ENCODE data around the gene PAQR5.
A peak's percentile ranks its signal among the peaks of the same experiment; 100 is the strongest.

The PAQR5 gene

GRCh38 chr15:69302929-69303328, 4.2 kb downstream of the PAQR5 start:
- Histone ChIP-seq H3K27ac (ENCODE audit: low read depth, low read length) (no peak overlapping the region), H3K79me2 (ENCODE audit: insufficient read depth, low read length) (no peaks in the 10 kb centered on the region)

GRCh38 chr15:69303337-69304181, 4.8 kb downstream of the PAQR5 start:
- Histone ChIP-seq H3K4me2 (ENCODE audit: low read depth, low read length, poor library complexity, severe bottlenecking) (no peak overlapping the region), H3K27me3 (ENCODE audit: low read length) (no peaks in the 10 kb centered on the region), H3K36me3 (ENCODE audit: low read length) (no peaks in the 10 kb centered on the region), H3K9me3 (ENCODE audit: insufficient read depth, low read length) (no peaks in the 10 kb centered on the region), H2AFZ (ENCODE audit: low read depth, low read length, severe bottlenecking) (no peak overlapping the region), H3K4me3 (ENCODE audit: insufficient read depth, low read length, poor library complexity, severe bottlenecking) (no peak overlapping the region), H4K20me1 (ENCODE audit: low read depth, low read length) (no peaks in the 10 kb centered on the region), H3F3A (ENCODE audit: insufficient read depth) (no peaks in the 10 kb centered on the region), H3K27ac (ENCODE audit: low read depth, low read length) (no peak overlapping the region), H3K9ac (ENCODE audit: low read length) (no peak overlapping the region), H3K79me2 (ENCODE audit: insufficient read depth, low read length) (no peaks in the 10 kb centered on the region), H3K9me2 (replicated peaks; ENCODE audit: insufficient read depth, low read length) (no peaks in the 10 kb centered on the region)
- TF ChIP-seq, protein P1, sequence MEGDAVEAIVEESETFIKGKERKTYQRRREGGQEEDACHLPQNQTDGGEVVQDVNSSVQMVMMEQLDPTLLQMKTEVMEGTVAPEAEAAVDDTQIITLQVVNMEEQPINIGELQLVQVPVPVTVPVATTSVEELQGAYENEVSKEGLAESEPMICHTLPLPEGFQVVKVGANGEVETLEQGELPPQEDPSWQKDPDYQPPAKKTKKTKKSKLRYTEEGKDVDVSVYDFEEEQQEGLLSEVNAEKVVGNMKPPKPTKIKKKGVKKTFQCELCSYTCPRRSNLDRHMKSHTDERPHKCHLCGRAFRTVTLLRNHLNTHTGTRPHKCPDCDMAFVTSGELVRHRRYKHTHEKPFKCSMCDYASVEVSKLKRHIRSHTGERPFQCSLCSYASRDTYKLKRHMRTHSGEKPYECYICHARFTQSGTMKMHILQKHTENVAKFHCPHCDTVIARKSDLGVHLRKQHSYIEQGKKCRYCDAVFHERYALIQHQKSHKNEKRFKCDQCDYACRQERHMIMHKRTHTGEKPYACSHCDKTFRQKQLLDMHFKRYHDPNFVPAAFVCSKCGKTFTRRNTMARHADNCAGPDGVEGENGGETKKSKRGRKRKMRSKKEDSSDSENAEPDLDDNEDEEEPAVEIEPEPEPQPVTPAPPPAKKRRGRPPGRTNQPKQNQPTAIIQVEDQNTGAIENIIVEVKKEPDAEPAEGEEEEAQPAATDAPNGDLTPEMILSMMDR (IDR thresholded peaks at IDR 0.05; ENCODE audit: insufficient read depth, low read length, poor library complexity, severe bottlenecking), result peak; percentile 13
- TF ChIP-seq EZH2phosphoT487 (conservative IDR thresholded peaks at IDR 0.05; ENCODE audit: low read length), result no peak

More at GRCh38 chr15:69302929-69303328, 4.2 kb downstream of the PAQR5 start:
- no peaks in the 10 kb centered on the region for H4K20me1 ChIP-seq (ENCODE audit: low read depth, low read length)
- no peaks in the 10 kb centered on the region for H3K36me3 ChIP-seq (ENCODE audit: low read length)
- TF ChIP-seq, protein P1 (IDR thresholded peaks at IDR 0.05; ENCODE audit: insufficient read depth, low read length, poor library complexity, severe bottlenecking), result peak; percentile 1
- TF ChIP-seq EZH2phosphoT487 (conservative IDR thresholded peaks at IDR 0.05; ENCODE audit: low read length), result no peak
- no peaks in the 10 kb centered on the region for H3K9me2 ChIP-seq (replicated peaks; ENCODE audit: insufficient read depth, low read length)
- no peak overlapping the region for H3K9ac ChIP-seq (ENCODE audit: low read length)
- H3K4me2 ChIP-seq (ENCODE audit: low read depth, low read length, poor library complexity, severe bottlenecking), result no peak overlapping the region
- H3F3A ChIP-seq (ENCODE audit: insufficient read depth), result no peaks in the 10 kb centered on the region
- no peak overlapping the region for H3K4me3 ChIP-seq (ENCODE audit: insufficient read depth, low read length, poor library complexity, severe bottlenecking)
- H3K9me3 ChIP-seq (ENCODE audit: insufficient read depth, low read length), result no peaks in the 10 kb centered on the region
- H2AFZ ChIP-seq (ENCODE audit: low read depth, low read length, severe bottlenecking), result no peak overlapping the region
- no peaks in the 10 kb centered on the region for H3K27me3 ChIP-seq (ENCODE audit: low read length)

- H3K9me3 ChIP-seq (ENCODE audit: insufficient read depth, low read length), result no peaks in the 10 kb centered on the region
- H2AFZ ChIP-seq (ENCODE audit: low read depth, low read length, severe bottlenecking), result no peak overlapping the region
- H3K27me3 ChIP-seq (ENCODE audit: low read length), result no peaks in the 10 kb centered on the region
- no peak overlapping the region for H3K27ac ChIP-seq (ENCODE audit: low read depth, low read length)
- no peaks in the 10 kb centered on the region for H3K36me3 ChIP-seq (ENCODE audit: low read length)
- H3K9ac ChIP-seq (ENCODE audit: low read length), result no peak overlapping the region
- H3K4me3 ChIP-seq (ENCODE audit: insufficient read depth, low read length, poor library complexity, severe bottlenecking), result no peak overlapping the region
- no peaks in the 10 kb centered on the region for H4K20me1 ChIP-seq (ENCODE audit: low read depth, low read length)
- H3F3A ChIP-seq (ENCODE audit: insufficient read depth), result no peaks in the 10 kb centered on the region
- H3K79me2 ChIP-seq (ENCODE audit: insufficient read depth, low read length), result no peaks in the 10 kb centered on the region
- H3K9me2 ChIP-seq (replicated peaks; ENCODE audit: insufficient read depth, low read length), result no peaks in the 10 kb centered on the region
- TF ChIP-seq, protein P1 (IDR thresholded peaks at IDR 0.05; ENCODE audit: insufficient read depth, low read length, poor library complexity, severe bottlenecking), result no peak
- TF ChIP-seq EZH2phosphoT487 (conservative IDR thresholded peaks at IDR 0.05; ENCODE audit: low read length), result no peak
- H3K4me2 ChIP-seq (ENCODE audit: low read depth, low read length, poor library complexity, severe bottlenecking), result no peak overlapping the region
These were observed 5.5 kb downstream of the PAQR5 start for GRCh38 chr15:69304182-69304545.
